Astrocyte (in vitro differentiated cells and primary cell): ENCODE results near the gene LRBA. TPM values are rescaled to one million over a fixed set of nuclear protein-coding genes. Genes with fewer than 3 reads are reported as not detected.
A peak's percentile ranks its signal among the peaks of the same experiment; 100 is the strongest.

Experiments used
- DNase-seq: peaks from one replicate; pipeline ENCODE4 v3.0.0-alpha.2; 2010; ENCODE audit warnings: low read depth
- FAIRE-seq: peaks from 2 replicates; lab custom pipeline; 2011; peaks lifted over from hg19 to GRCh38; lab: Jason Lieb, UNC
- H2AFZ ChIP-seq: 2 replicates; pipeline ENCODE4 v1.6.0; 2012; ENCODE audit warnings: low read depth, low read length, inconsistent platforms
- H3K27ac ChIP-seq: 2 replicates; pipeline ENCODE4 v1.5.1; 2011; ENCODE audit warnings: low read depth, low read length, inconsistent platforms
- H3K27me3 ChIP-seq: 2 replicates; pipeline ENCODE4 v1.6.0; 2011; ENCODE audit warnings: low read length, inconsistent platforms; ENCODE audit not compliant: insufficient read depth
- H3K36me3 ChIP-seq: 2 replicates; pipeline ENCODE4 v1.5.1; 2011; ENCODE audit warnings: low read length, inconsistent platforms; ENCODE audit not compliant: insufficient read depth
- H3K4me1 ChIP-seq: 2 replicates; pipeline ENCODE4 v1.5.1; 2011; ENCODE audit warnings: low read length, inconsistent platforms; ENCODE audit not compliant: insufficient read depth
- H3K4me2 ChIP-seq: 2 replicates; pipeline ENCODE4 v1.6.0; 2012; ENCODE audit warnings: low read length, inconsistent platforms
- H3K4me3 ChIP-seq: 2 replicates; pipeline ENCODE4 v1.5.1; 2011; ENCODE audit warnings: low read depth, mild to moderate bottlenecking, low read length, inconsistent platforms; ENCODE audit not compliant: insufficient read depth
- H3K79me2 ChIP-seq: 2 replicates; pipeline ENCODE4 v1.6.0; 2012; ENCODE audit warnings: mild to moderate bottlenecking, low read length, inconsistent platforms; ENCODE audit not compliant: insufficient read depth
- H3K9ac ChIP-seq: 2 replicates; pipeline ENCODE4 v1.6.0; 2012; ENCODE audit warnings: mild to moderate bottlenecking, low read length, inconsistent platforms
- H3K9me3 ChIP-seq: 2 replicates; pipeline ENCODE4 v1.5.1; 2012; ENCODE audit warnings: low read depth, mild to moderate bottlenecking, low read length, inconsistent platforms; ENCODE audit not compliant: insufficient read depth
- H4K20me1 ChIP-seq: 2 replicates; pipeline ENCODE4 v1.6.0; 2012; ENCODE audit warnings: low read length, inconsistent platforms; ENCODE audit not compliant: insufficient read depth
- H3K27ac Mint-ChIP-seq: one replicate; pipeline ENCODE4 v1.8.0; 2021; ENCODE audit warnings: mild to moderate bottlenecking, mixed read lengths; ENCODE audit not compliant: unreplicated experiment
- H3K27me3 Mint-ChIP-seq: one replicate; pipeline ENCODE4 v1.8.0; 2021; ENCODE audit warnings: low read depth, mixed read lengths; ENCODE audit not compliant: unreplicated experiment
- H3K36me3 Mint-ChIP-seq: one replicate; pipeline ENCODE4 v1.8.0; 2021; ENCODE audit warnings: low read depth, mixed read lengths; ENCODE audit not compliant: unreplicated experiment
- H3K4me1 Mint-ChIP-seq: one replicate; pipeline ENCODE4 v1.8.0; 2021; ENCODE audit warnings: low read depth, mixed read lengths; ENCODE audit not compliant: unreplicated experiment
- H3K4me3 Mint-ChIP-seq: one replicate; pipeline ENCODE4 v1.8.0; 2021; ENCODE audit warnings: mild to moderate bottlenecking, moderate library complexity, mixed read lengths; ENCODE audit not compliant: unreplicated experiment
- H3K9me3 Mint-ChIP-seq: one replicate; pipeline ENCODE4 v1.8.0; 2021; ENCODE audit warnings: mild to moderate bottlenecking, mixed read lengths; ENCODE audit not compliant: unreplicated experiment
- CTCF ChIP-seq: IDR thresholded peaks from 2 replicates; pipeline ENCODE4 v1.5.1; 2011; ENCODE audit warnings: low read depth, mild to moderate bottlenecking, inconsistent platforms, low read length, moderate library complexity; ENCODE audit not compliant: insufficient read depth
- EZH2 ChIP-seq: IDR thresholded peaks from 2 replicates; pipeline ENCODE4 v1.6.1; 2012; ENCODE audit warnings: mild to moderate bottlenecking, low read length, inconsistent platforms; ENCODE audit not compliant: insufficient read depth
- total RNA-seq: library from RNA; stranded (reverse); gene quantifications from 2 replicates; pipeline ENCODE4 v1.2.1, GENCODE V29; 2021

Gene LRBA
- total RNA-seq, 1 donor from 2014 or later: 25.3 TPM

- peaks cover 4% of the 10 kb centered on the region for H3K4me1 ChIP-seq
- H3K9ac ChIP-seq: no peak overlapping the region
- no peak overlapping the region for H2AFZ ChIP-seq
- H3K27ac ChIP-seq: no peak overlapping the region
- H3K27me3 ChIP-seq: no peaks in the 10 kb centered on the region
- H4K20me1 ChIP-seq: no peaks in the 10 kb centered on the region
- DNase-seq: no peak
- H3K36me3 ChIP-seq: no peaks in the 10 kb centered on the region
- Mint-ChIP-seq H3K27ac (no peak overlapping the region), H3K36me3 (peaks cover 2% of the 10 kb centered on the region), H3K9me3 (no peaks in the 10 kb centered on the region), H3K4me1 (peaks cover 18% of the 10 kb centered on the region), H3K4me3 (no peak overlapping the region), H3K27me3 (no peaks in the 10 kb centered on the region)
- FAIRE-seq: no peak
- TF ChIP-seq EZH2: no peak
- TF ChIP-seq CTCF: no peak
- H3K9me3 ChIP-seq: no peaks in the 10 kb centered on the region
- no peaks in the 10 kb centered on the region for H3K79me2 ChIP-seq
- no peak overlapping the region for H3K4me3 ChIP-seq
- no peak overlapping the region for H3K4me2 ChIP-seq
These were observed 699.4 kb downstream of the LRBA start for GRCh38 chr4:150315691-150316090.

- FAIRE-seq: no peak
- Histone ChIP-seq H3K9me3 (no peaks in the 10 kb centered on the region), H3K4me1 (peaks cover 9% of the 10 kb centered on the region), H4K20me1 (no peaks in the 10 kb centered on the region), H3K27ac (no peak overlapping the region), H3K9ac (no peak overlapping the region), H3K79me2 (no peaks in the 10 kb centered on the region), H3K36me3 (no peaks in the 10 kb centered on the region), H3K4me3 (no peak overlapping the region), H3K4me2 (no peak overlapping the region), H3K27me3 (no peaks in the 10 kb centered on the region), H2AFZ (no peak overlapping the region)
- H3K27me3 Mint-ChIP-seq: no peaks in the 10 kb centered on the region
- peaks cover 2% of the 10 kb centered on the region for H3K36me3 Mint-ChIP-seq
- TF ChIP-seq EZH2: no peak
- no peak for TF ChIP-seq CTCF
- H3K4me3 Mint-ChIP-seq: no peak overlapping the region
- H3K4me1 Mint-ChIP-seq: peaks cover 18% of the 10 kb centered on the region
- DNase-seq: peak; percentile 41
- no peaks in the 10 kb centered on the region for H3K9me3 Mint-ChIP-seq
- no peak overlapping the region for H3K27ac Mint-ChIP-seq
These were observed 699.9 kb downstream of the LRBA start for GRCh38 chr4:150315175-150315574.

GRCh38 chr4:150314031-150314430 lies 701.1 kb downstream of the LRBA start:
- peaks cover 2% of the 10 kb centered on the region for H3K36me3 Mint-ChIP-seq
- H3K9me3 Mint-ChIP-seq: no peaks in the 10 kb centered on the region
- no peak overlapping the region for H2AFZ ChIP-seq
- H3K4me3 ChIP-seq: no peak overlapping the region
- peaks cover 28% of the 10 kb centered on the region for H3K4me1 Mint-ChIP-seq
- no peak overlapping the region for H3K27ac Mint-ChIP-seq
- H3K4me3 Mint-ChIP-seq: no peak overlapping the region
- H3K4me1 ChIP-seq: peaks cover 20% of the 10 kb centered on the region
- no peak overlapping the region for H3K4me2 ChIP-seq
- H3K9me3 ChIP-seq: no peaks in the 10 kb centered on the region
- no peaks in the 10 kb centered on the region for H3K36me3 ChIP-seq
- DNase-seq: no peak
- no peak for FAIRE-seq
- H4K20me1 ChIP-seq: no peaks in the 10 kb centered on the region
- H3K27me3 ChIP-seq: no peaks in the 10 kb centered on the region
- no peaks in the 10 kb centered on the region for H3K27me3 Mint-ChIP-seq
- H3K79me2 ChIP-seq: no peaks in the 10 kb centered on the region
- H3K27ac ChIP-seq: no peak overlapping the region
- no peak overlapping the region for H3K9ac ChIP-seq
- TF ChIP-seq CTCF: no peak
- TF ChIP-seq EZH2: no peak
